Measurements from ENCODE around the gene TBX19. TPM values are rescaled to one million over a fixed set of nuclear protein-coding genes. Genes with fewer than 3 reads are reported as not detected.

TBX19 gene
- total and polyA plus RNA-seq, 11 donors = 0.19 to 1.3 (median 0.33) TPM; not detected in 1

DNA sequence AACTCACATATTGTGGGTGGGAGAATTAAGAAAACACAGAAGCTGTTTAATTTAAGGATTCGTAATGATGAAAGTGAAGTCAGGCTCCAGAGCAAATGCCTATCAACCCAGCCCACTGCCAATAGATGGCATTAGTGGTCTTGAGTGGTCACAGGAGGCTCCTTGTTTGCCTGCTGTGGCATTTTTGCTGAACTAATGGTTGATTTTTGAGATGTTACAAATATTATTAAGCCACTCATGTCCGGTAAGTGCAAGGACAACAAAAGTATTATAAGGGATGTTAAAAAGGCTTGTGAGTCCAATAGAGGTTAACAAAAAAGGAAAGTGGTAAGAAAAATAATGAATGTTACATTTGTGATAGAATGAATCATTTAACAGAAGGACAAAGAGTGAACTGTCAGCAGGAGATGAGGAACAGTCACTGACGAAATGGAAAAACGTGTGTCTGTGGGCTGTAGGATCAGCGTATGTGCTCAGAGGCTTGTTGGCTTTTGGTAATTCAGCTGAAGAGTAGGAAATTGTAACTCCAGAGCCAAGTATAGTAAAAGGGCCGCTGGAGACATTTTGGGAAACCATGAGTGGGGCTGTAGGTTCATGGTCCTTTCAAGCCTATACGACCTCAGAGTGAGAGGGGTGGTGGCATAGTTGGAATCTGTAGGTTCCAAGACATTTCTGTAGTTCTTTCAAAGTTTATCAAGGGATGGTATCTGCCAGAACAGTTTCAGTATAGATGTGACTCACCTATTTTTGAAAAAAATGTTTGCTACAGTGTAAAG is 43.7 kb upstream of the TBX19 start:
- ATAC-seq (no peak), DNase-seq (no peak)
- TF ChIP-seq CTCF (IDR thresholded peaks at IDR 0.05) = no peak
- TF ChIP-seq POLR2A (IDR thresholded peaks at IDR 0.05) = no peak
- no peak overlapping the region for H3K27ac ChIP-seq
- H3K36me3 ChIP-seq = peaks cover 0 to 99% (median 95%) of the 10 kb centered on the region in 9 donors
- intact Hi-C loops (cut with DNase I) = no loop called here
- H3K27me3 ChIP-seq = no peaks in the 10 kb centered on the region
- H3K4me3 ChIP-seq = no peak overlapping the region
- H3K9me3 ChIP-seq = no peaks in the 10 kb centered on the region
- 89 to 94% (median 92%) methylated on average over 7 of the region's 7 CpGs for WGBS, 4 donors
- H3K4me1 ChIP-seq = peaks cover 0 to 23% (median 9%) of the 10 kb centered on the region in 12 donors

DNA sequence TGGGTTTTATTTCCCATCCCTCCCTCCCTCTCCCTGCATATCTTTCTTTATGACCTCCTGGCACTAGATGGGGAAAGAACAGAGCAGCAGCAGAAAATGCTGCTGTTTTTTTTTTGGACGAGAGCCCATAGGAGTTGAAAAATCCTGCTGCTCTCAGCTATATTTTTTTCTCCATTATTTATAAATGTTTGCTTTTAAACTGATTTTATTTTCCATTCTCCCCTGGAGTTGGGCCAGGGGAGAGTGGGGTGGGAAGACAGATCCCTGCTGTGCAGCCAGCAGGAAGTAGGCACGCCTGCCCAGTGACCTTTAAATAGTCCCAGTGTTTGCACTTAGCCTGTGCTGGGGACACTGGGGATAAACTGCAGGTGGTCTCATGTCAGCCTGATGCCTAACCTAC is 37.5 kb upstream of the TBX19 start:
- Histone ChIP-seq H3K27ac (peak overlapping the region in 11 of 12 donors; percentile 12 to 68 (median 50)), H3K36me3 (peaks cover 0 to 98% (median 69%) of the 10 kb centered on the region in 9 donors), H3K27me3 (no peaks in the 10 kb centered on the region), H3K4me1 (peaks cover 3 to 24% (median 17%) of the 10 kb centered on the region in 12 donors), H3K9me3 (no peaks in the 10 kb centered on the region), H3K4me3 (no peak overlapping the region)
- intact Hi-C loops (cut with DNase I) = no loop called here
- TF ChIP-seq CTCF (IDR thresholded peaks at IDR 0.05) = no peak
- ATAC-seq (peak; percentile 66 to 90 (median 78)), DNase-seq (peak in 1 of 5 donors; percentile 29)
- WGBS, 4 donors = 27 to 50% (median 35%) methylated on average over 2 of the region's 2 CpGs

DNA sequence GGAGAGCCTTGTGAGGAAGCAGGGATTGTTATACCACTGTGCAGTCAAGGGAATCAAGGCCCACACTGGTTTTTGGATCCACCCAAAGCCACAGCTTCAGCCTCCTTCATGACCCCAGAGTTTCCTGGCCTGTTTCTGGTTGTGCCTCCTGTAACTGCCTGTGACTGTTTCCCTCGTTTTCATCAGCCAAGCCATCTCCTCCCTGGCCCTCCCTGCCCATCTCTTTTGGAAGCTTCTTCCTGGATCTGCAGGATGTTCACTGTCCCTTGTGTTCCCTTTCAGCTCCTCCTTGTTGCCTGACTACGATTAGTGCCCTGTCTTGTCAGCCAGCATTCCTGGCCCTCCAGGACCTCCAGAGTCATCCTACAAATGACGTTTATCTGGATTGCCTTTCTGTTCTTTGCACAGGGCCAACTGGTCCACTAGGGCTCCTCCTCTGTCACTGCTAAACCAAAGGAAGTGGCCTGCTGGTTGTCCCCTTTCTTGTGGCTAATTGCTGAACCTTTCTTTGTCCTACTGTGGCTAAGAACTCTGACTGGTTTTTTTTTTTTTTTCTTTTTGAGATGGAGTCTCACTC is 37.0 kb upstream of the TBX19 start:
- Histone ChIP-seq H3K36me3 (peaks cover 0 to 98% (median 64%) of the 10 kb centered on the region in 9 donors), H3K4me1 (peaks cover 3 to 24% (median 17%) of the 10 kb centered on the region in 12 donors), H3K27me3 (no peaks in the 10 kb centered on the region), H3K9me3 (no peaks in the 10 kb centered on the region), H3K27ac (peak overlapping the region in 11 of 12 donors; percentile 12 to 68 (median 50)), H3K4me3 (no peak overlapping the region)
- TF ChIP-seq CTCF (IDR thresholded peaks at IDR 0.05) = no peak
- no peak for TF ChIP-seq POLR2A (IDR thresholded peaks at IDR 0.05)
- 23 to 34% (median 29%) methylated on average over 3 of the region's 3 CpGs for WGBS, 4 donors
- DNase-seq (peak in 1 of 5 donors; percentile 10), ATAC-seq (peak in 3 of 4 donors; percentile 46 to 76 (median 47))
- intact Hi-C loops (cut with DNase I) = no loop called here

GRCh38 chr1:168245042-168245441 is 35.6 kb upstream of the TBX19 start:
- WGBS, 4 donors = 89 to 95% (median 92%) methylated on average over 3 of the region's 3 CpGs
- Histone ChIP-seq H3K27me3 (no peaks in the 10 kb centered on the region), H3K4me3 (no peak overlapping the region), H3K9me3 (no peaks in the 10 kb centered on the region), H3K36me3 (peaks cover 0 to 96% (median 58%) of the 10 kb centered on the region in 9 donors), H3K4me1 (peaks cover 3 to 24% (median 17%) of the 10 kb centered on the region in 12 donors), H3K27ac (no peak overlapping the region)
- intact Hi-C loops (cut with DNase I) = no loop called here
- DNase-seq (no peak), ATAC-seq (no peak)
- TF ChIP-seq CTCF (IDR thresholded peaks at IDR 0.05) (no peak), POLR2A (IDR thresholded peaks at IDR 0.05) (no peak)
